Tibial artery (tissue), 4 donors: ENCODE measurements around the gene SCYGR3.

Source experiments
- DNase-seq, 2 donors: peaks; one replicate each; pipeline ENCODE4 v3.0.0-alpha.2; 2019
- H3K27ac ChIP-seq, 2 donors: fragments of 200-600 bp; sonication (generic) in 1 of 2; 1 replicate in 1 of 2; 2 replicates in 1 of 2; pipeline ENCODE4 v1.5.1; 2018 to 2019; ENCODE audit warnings: mild to moderate bottlenecking in 1 of 2
- H3K27me3 ChIP-seq, 2 donors: fragments of 200-600 bp; sonication (generic) in 1 of 2; one replicate each; pipeline versions ENCODE4 v1.5.1 to v1.6.0; 2016 to 2019
- H3K36me3 ChIP-seq, 3 donors: fragments of 200-600 bp; sonication (generic) in 2 of 3; one replicate each; pipeline ENCODE4 v1.5.1; 2016 to 2019; ENCODE audit warnings: mild to moderate bottlenecking in 2 of 3
- H3K4me1 ChIP-seq, 4 donors: fragments of 200-600 bp; sonication (generic) in 2 of 4; 1 replicate in 3 of 4; 2 replicates in 1 of 4; pipeline ENCODE4 v1.5.1; 2016 to 2019
- H3K4me3 ChIP-seq, 2 donors: fragments of 200-600 bp; sonication (generic) in 1 of 2; 1 replicate in 1 of 2; 2 replicates in 1 of 2; pipeline ENCODE4 v1.5.1; 2018 to 2019; ENCODE audit warnings: mild to moderate bottlenecking in 2 of 2
- H3K9me3 ChIP-seq, 3 donors: fragments of 200-600 bp; sonication (generic) in 1 of 3; one replicate each; pipeline ENCODE4 v1.5.1; 2016 to 2019
- CTCF ChIP-seq, 2 experiments: fragments of 200-600 bp in 1 of 2; fragments of 450-650 bp in 1 of 2; IDR thresholded peaks; one replicate each; pipeline ENCODE4 v1.5.1; 2017 to 2019; ENCODE audit warnings: antibody characterized with exemption in 2 of 2, mild to moderate bottlenecking in 1 of 2, moderate library complexity in 1 of 2
- intact Hi-C: fragments of 100-400 bp; cut with DNase I; formaldehyde crosslinking; loops from one replicate; pipeline ENCODE4 v1.15.0; 2023; ENCODE audit warnings: low total_unique reads

The SCYGR3 gene

GRCh38 chr2:227630322-227630721 is 15.7 kb upstream of the SCYGR3 start:
- no peak overlapping the region for H3K27ac ChIP-seq
- no peaks in the 10 kb centered on the region for H3K9me3 ChIP-seq
- no peak for DNase-seq
- intact Hi-C loops: no loop called here
- H3K27me3 ChIP-seq: peaks cover 0 to 3% of the 10 kb centered on the region in 2 donors
- H3K36me3 ChIP-seq: no peaks in the 10 kb centered on the region
- no peak overlapping the region for H3K4me3 ChIP-seq
- no peaks in the 10 kb centered on the region for H3K4me1 ChIP-seq
- TF ChIP-seq CTCF (IDR thresholded peaks at IDR 0.05): no peak

GRCh38 chr2:227629435-227629834 is 14.8 kb upstream of the SCYGR3 start:
- Histone ChIP-seq H3K27ac (no peak overlapping the region), H3K36me3 (no peaks in the 10 kb centered on the region), H3K9me3 (no peaks in the 10 kb centered on the region), H3K4me1 (no peaks in the 10 kb centered on the region), H3K4me3 (no peak overlapping the region), H3K27me3 (peaks cover 0 to 3% of the 10 kb centered on the region in 2 donors)
- DNase-seq: no peak
- intact Hi-C loops: no loop called here
- no peak for TF ChIP-seq CTCF (IDR thresholded peaks at IDR 0.05)

DNA sequence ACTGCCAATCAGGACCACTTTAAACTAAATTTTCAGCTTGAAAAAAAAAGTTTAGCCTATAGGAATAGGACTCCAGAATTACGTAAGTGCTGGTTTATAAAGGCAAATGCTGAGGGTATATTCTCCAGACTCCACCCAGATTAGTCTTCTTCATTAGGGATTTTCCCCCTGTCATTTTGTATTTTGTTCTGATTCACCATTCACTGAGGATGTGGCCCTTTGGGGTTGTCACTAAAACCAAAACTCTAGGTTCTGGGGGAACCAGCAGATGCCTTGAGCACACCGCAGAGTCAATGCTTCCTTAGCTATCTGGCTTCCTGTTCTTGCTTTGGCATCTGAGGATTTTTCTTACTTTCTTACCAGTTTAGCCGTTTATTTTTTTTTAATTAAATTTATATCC is 13.1 kb upstream of the SCYGR3 start:
- H3K4me1 ChIP-seq: no peaks in the 10 kb centered on the region
- H3K9me3 ChIP-seq: no peaks in the 10 kb centered on the region
- intact Hi-C loops: no loop called here
- no peaks in the 10 kb centered on the region for H3K36me3 ChIP-seq
- no peak overlapping the region for H3K27ac ChIP-seq
- peaks cover 0 to 3% of the 10 kb centered on the region in 2 donors for H3K27me3 ChIP-seq
- TF ChIP-seq CTCF (IDR thresholded peaks at IDR 0.05): no peak
- H3K4me3 ChIP-seq: no peak overlapping the region
- DNase-seq: no peak

DNA sequence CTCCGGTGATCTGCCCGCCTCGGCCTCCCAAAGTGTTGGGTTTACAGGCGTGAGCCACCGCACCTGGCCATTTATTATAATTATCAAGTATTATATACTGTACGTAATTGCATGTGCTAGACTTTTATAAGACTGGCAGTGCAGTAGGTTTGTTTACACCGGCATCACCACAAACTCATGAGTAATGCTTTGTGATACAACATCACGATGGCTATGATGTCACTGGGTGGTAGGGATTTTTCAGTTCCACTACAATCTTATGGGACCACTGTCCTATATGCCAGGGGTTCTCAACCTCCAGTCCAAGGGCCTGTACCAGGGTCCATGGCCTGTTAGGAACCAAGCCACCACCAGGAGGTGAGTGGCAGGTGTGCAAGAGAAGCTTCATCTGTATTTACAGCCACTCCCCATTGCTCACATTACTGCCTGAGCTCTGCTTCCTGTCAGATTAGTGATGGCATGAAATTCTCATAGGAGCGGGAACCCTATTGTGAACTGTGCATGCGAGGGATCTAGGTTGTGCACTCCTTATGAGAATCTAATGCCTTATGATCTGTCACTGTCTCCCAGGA is 12.0 kb upstream of the SCYGR3 start:
- Histone ChIP-seq H3K4me1 (no peaks in the 10 kb centered on the region), H3K4me3 (no peak overlapping the region), H3K9me3 (no peaks in the 10 kb centered on the region), H3K36me3 (no peaks in the 10 kb centered on the region), H3K27ac (no peak overlapping the region), H3K27me3 (peaks cover 0 to 3% of the 10 kb centered on the region in 2 donors)
- intact Hi-C loops: no loop called here
- TF ChIP-seq CTCF (IDR thresholded peaks at IDR 0.05): no peak
- DNase-seq: no peak

DNA sequence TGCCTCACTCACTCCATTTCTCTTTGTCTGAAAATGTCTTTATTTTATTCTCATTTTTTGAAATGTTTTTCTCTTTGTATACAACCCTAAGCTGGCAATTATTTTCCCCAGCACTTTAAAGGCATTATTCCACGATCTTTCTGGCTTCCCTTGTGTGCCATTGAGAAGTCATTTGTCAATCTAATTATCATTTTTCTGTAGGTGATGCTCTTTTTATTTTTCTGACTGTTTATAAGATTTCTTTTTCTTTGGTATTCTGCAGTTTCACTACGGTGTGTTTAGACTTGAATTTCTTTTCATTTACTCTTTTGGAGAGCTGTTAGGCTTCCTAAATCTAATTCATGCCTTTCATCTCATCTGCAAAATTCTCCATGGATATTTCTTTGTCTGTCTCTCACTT is 10.8 kb upstream of the SCYGR3 start:
- H3K27me3 ChIP-seq: peaks cover 0 to 3% of the 10 kb centered on the region in 2 donors
- no peak overlapping the region for H3K27ac ChIP-seq
- TF ChIP-seq CTCF (IDR thresholded peaks at IDR 0.05): no peak
- no peak overlapping the region for H3K4me3 ChIP-seq
- no peak for DNase-seq
- H3K36me3 ChIP-seq: no peaks in the 10 kb centered on the region
- no peaks in the 10 kb centered on the region for H3K4me1 ChIP-seq
- no peaks in the 10 kb centered on the region for H3K9me3 ChIP-seq
- intact Hi-C loops: no loop called here

GRCh38 chr2:227623226-227623625 is 8.6 kb upstream of the SCYGR3 start:
- no peaks in the 10 kb centered on the region for H3K9me3 ChIP-seq
- no peaks in the 10 kb centered on the region for H3K27me3 ChIP-seq
- H3K27ac ChIP-seq: no peak overlapping the region
- no peaks in the 10 kb centered on the region for H3K4me1 ChIP-seq
- TF ChIP-seq CTCF (IDR thresholded peaks at IDR 0.05): no peak
- H3K36me3 ChIP-seq: no peaks in the 10 kb centered on the region
- no peak overlapping the region for H3K4me3 ChIP-seq
- intact Hi-C loops: no loop called here
- no peak for DNase-seq
